ENCODE results near the gene ADAMTS3.

Gene ADAMTS3

DNA sequence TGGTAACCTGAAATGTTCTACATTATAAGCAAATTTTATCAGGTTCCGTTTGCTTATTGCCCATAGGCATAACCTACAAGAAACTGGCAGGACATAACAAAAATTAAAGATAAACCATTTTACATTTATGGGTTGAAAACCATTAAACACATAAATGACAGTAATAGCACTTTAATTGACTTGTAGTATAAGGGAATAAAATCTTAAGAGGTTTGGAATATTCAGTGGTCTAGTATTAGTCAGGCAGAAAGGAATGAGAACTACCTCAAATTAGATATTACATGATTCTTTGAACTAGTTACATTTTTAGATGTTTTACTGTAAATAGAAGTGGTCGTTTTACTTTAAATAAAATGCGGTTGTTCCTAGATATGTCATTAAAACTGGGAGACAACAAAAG lies 111.9 kb downstream of the ADAMTS3 start:
- no peak overlapping the region for H3K4me3 ChIP-seq (ENCODE audit: low read depth, low read length)
- TF ChIP-seq, protein P1, sequence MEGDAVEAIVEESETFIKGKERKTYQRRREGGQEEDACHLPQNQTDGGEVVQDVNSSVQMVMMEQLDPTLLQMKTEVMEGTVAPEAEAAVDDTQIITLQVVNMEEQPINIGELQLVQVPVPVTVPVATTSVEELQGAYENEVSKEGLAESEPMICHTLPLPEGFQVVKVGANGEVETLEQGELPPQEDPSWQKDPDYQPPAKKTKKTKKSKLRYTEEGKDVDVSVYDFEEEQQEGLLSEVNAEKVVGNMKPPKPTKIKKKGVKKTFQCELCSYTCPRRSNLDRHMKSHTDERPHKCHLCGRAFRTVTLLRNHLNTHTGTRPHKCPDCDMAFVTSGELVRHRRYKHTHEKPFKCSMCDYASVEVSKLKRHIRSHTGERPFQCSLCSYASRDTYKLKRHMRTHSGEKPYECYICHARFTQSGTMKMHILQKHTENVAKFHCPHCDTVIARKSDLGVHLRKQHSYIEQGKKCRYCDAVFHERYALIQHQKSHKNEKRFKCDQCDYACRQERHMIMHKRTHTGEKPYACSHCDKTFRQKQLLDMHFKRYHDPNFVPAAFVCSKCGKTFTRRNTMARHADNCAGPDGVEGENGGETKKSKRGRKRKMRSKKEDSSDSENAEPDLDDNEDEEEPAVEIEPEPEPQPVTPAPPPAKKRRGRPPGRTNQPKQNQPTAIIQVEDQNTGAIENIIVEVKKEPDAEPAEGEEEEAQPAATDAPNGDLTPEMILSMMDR (IDR thresholded peaks at IDR 0.05; ENCODE audit: control insufficient read depth, extremely low read depth, insufficient read depth): no peak
- no peak for DNase-seq (ENCODE audit: low read depth)

DNA sequence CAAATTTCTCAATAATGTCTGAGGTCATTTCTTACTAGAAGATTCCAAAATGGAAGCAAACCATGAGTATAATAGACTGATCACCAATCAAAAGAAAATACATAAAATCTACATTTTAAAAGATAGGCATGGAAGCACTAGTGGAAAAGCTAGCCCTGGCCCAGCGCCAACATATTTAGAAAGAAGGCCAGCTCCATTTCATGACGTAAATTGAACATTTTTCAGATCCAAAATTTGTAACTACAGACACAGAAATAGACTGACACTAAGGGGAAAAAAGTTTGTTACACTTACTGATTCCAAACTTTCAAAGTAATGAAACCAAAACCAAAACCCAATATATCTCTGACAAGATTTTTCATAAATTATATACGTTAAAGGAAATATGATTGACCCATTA lies 117.7 kb downstream of the ADAMTS3 start:
- H3K4me3 ChIP-seq (ENCODE audit: low read depth, low read length): no peak overlapping the region
- TF ChIP-seq, protein P1 (IDR thresholded peaks at IDR 0.05; ENCODE audit: control insufficient read depth, extremely low read depth, insufficient read depth): no peak
- no peak for DNase-seq (ENCODE audit: low read depth)

DNA sequence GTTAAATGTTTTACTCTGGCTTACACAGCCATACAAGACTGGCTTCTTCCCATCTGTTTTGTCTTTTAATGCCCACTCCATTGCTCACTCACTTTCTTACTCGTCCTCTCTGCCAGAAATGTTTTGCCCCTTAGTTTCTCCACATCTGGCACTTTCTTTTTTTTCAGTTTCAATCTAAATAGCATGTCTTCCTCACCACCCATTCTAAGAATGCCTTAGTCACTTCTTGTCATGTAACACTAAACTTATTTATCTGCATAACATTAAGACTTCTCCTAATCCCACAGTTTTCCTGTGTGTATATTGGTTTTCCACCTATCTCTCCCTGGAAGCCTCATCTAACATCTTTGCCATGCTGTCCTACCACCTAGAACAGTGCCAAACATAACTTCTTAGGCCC lies 119.3 kb downstream of the ADAMTS3 start:
- TF ChIP-seq, protein P1 (IDR thresholded peaks at IDR 0.05; ENCODE audit: control insufficient read depth, extremely low read depth, insufficient read depth): no peak
- DNase-seq (ENCODE audit: low read depth): no peak
- H3K4me3 ChIP-seq (ENCODE audit: low read depth, low read length): no peak overlapping the region

GRCh38 chr4:72448231-72448630 lies 120.8 kb downstream of the ADAMTS3 start:
- no peak overlapping the region for H3K4me3 ChIP-seq (ENCODE audit: low read depth, low read length)
- no peak for DNase-seq (ENCODE audit: low read depth)
- TF ChIP-seq, protein P1 (IDR thresholded peaks at IDR 0.05; ENCODE audit: control insufficient read depth, extremely low read depth, insufficient read depth): no peak

- no peak for DNase-seq (ENCODE audit: low read depth)
- TF ChIP-seq, protein P1 (IDR thresholded peaks at IDR 0.05; ENCODE audit: control insufficient read depth, extremely low read depth, insufficient read depth): no peak
- H3K4me3 ChIP-seq (ENCODE audit: low read depth, low read length): no peak overlapping the region
Observed at GRCh38 chr4:72446353-72447055, 122.5 kb downstream of the ADAMTS3 start.

DNA sequence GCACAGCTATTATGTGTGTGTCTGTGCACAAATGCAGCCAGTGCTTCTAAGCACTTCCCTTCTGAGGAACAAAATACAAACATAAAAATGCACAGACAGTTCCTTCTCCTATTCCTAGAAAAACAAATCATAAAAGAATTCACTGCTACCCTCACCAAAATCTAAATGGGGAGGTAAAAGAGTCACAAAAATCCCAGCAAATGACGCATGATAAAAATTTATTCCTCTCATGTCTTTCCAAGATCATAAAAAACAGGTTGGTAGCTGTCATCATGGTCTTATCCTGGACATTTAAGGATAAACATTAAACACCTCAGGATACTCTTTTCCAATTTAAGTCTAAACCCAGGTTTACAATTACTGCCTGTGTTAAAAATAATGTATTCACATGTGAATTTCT lies 124.9 kb downstream of the ADAMTS3 start:
- DNase-seq (ENCODE audit: low read depth): no peak
- no peak overlapping the region for H3K4me3 ChIP-seq (ENCODE audit: low read depth, low read length)
- TF ChIP-seq, protein P1 (IDR thresholded peaks at IDR 0.05; ENCODE audit: control insufficient read depth, extremely low read depth, insufficient read depth): no peak

GRCh38 chr4:72442715-72443114 lies 126.3 kb downstream of the ADAMTS3 start:
- DNase-seq (ENCODE audit: low read depth): no peak
- TF ChIP-seq, protein P1 (IDR thresholded peaks at IDR 0.05; ENCODE audit: control insufficient read depth, extremely low read depth, insufficient read depth): no peak
- H3K4me3 ChIP-seq (ENCODE audit: low read depth, low read length): no peak overlapping the region

Data from LNCaP clone FGC (cell line).